GM21619 (cell line): ENCODE results near the gene FOXN3.

ENCODE experiments used
- ATAC-seq: cut with Tn5 transposase; IDR thresholded peaks from one replicate; pipeline ENCODE4 v1.9.1; 2021; ENCODE audit not compliant: unreplicated experiment

The FOXN3 gene

DNA sequence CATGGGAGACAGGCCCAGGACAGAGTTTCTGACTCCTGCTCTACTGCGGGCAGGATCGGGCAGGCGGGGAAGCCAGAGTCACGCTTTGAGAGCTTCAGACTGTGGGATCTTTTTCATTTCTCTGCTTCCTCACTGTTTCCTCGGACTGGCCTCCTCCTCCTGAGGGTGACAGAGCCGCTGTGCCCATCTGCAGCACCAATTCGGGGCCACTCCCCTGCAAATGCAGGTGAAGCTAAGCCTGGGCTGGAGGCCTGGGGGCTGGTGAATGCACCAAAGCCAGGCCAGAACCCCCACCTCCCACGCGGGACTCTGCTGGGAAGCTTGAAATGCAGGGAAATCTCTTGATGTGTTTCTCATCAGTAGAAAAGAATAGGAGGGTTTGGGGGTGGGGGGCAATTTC is 77.5 kb downstream of the FOXN3 start:
- ATAC-seq = no peak

DNA sequence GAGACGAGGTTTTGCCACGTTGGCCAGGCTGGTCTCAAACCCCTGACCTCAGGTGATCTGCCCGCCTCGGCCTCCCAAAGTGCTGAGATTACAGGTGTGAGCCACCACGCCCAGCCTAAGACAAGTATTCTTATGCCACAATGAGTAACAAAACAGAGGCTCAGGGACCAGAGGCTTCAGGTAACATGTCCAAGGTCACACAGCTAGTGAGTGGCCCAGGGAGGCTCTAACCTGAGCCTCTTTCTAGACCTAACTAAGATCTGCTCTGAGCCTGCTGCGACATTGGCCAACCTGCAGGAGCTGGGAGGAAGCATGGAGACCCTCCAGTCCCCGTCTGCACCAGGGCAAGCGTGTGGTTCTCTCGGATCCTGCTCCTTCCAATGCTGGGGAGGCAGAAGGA is 77.9 kb downstream of the FOXN3 start:
- no peak for ATAC-seq

DNA sequence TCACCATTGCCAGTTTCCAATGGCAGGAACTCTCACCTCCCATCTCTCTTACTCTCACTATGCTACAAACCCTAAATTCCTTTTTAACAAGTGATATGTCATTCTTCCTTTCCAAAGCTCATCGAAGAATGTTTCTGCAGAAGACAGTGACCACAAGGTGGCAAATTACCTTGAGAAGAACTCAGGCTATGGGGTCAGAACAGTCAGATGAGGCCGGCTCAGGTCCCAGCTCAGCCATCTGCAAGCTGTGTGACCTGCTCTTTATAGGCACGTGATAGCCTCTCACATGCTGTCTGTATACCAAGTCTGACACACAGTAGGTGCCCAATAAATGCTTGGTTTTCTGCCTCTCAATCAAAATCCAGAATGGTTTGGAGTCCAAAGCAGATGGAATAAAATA is 80.7 kb downstream of the FOXN3 start:
- no peak for ATAC-seq

DNA sequence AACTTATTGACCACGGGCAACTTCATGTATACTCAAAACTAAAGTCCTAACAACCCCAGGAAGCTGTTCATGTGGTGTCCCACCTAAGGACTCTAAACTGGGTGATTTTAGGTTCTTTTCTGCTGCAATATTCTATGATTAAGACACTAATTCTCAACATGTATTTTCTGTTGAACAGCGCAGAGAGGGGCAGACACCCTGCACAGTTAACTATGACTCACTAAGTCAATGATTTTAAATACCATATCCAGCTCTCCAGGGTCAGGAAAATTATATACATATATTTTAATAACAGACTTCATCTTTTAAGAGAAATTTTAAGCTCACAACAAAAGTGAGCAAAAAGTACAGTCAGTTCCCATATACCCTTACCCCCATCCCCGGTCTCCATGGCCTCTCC is 85.0 kb downstream of the FOXN3 start:
- no peak for ATAC-seq

DNA sequence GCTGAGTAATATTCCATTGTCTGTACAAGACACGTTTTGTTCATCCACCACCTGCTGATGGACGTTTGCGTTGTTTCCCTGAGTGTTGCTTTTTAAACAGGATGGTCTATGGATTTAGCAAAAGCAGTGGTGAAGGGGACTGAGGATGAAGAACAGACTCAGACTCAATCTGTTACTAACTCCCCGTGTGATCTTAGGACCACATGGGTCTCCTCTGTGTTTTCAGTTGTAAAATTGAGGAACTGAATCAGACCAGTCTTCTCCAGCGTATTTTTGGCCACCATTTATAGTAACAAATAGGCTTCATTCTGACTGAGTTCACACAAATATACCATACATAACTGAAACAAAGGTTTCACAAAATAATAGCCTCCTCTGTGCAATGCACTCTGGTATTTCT is 85.6 kb downstream of the FOXN3 start:
- ATAC-seq = peak; percentile 84

DNA sequence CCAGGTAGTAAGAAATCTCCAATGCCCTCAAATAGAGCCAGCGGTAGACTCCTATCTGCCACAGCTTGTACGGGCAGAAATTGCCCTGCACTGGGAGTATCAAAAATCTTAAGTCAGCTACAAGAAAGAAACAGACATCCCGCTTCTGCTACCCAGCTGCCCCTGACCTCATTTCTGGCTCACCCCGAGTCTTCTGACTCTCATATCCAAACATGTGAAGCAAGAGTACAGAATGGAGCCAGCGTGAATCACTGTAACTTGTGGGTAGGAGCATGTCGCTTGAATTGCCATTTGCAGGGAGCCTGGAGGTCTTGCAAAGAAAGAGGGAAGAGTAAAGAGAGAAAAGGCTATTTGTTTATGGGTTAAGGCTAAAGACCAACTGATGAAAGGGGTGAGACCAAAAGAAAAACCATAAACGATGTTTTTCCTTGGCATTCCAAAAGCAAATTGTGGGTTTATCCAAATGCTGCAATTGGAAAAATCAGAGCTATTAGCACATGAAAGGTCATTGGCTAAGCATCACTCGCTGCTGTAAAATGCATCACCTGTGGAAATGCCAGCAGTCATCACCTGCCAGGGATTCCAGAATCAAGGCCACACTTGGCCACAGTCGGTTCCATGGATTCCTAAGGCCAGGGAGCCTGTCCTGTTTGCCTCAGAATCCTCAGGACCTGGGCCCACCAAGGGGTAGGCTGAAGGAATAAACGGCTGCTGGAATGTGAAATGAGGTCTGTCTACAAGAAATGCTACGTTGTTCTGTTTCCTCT is 86.6 kb downstream of the FOXN3 start:
- no peak for ATAC-seq

DNA sequence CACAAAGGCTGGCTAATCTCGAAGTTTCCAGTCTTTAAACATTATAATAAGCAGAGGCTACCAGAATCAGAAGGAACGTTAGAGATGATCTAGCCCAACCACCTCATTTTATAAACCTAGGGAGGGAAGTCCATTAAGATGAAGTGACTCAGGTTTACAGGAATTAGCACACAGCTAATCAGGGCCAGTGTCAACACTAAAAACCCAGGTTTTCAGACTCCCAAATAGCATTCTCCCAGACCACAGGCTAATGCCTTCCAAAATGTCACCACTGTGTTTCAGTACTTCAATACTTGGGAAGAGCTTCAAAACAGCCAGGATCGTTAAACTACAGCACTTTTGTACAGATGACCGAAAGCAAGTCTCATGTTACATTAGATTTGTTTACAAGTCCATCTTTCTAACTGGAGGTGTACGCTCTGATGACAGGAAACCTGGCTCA is 89.2 kb downstream of the FOXN3 start:
- ATAC-seq = no peak

DNA sequence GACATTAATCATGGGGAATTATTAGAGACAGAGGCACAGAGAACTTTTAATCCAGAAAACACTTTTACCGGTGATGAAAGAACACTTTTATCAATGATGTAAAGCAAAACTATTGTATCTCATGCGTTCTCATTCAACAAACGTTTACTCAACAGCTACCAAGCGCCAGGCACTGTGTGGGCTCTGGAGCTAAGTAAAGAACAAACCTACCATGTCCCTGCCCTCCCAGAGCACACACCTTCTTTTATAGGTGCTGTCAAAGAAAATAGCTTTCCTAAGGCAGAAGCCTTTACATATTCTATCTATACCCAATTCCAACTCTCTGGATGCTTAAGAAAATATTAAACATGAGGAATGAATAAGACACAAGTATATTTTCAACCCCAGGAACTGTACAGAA is 91.1 kb downstream of the FOXN3 start:
- ATAC-seq = no peak

DNA sequence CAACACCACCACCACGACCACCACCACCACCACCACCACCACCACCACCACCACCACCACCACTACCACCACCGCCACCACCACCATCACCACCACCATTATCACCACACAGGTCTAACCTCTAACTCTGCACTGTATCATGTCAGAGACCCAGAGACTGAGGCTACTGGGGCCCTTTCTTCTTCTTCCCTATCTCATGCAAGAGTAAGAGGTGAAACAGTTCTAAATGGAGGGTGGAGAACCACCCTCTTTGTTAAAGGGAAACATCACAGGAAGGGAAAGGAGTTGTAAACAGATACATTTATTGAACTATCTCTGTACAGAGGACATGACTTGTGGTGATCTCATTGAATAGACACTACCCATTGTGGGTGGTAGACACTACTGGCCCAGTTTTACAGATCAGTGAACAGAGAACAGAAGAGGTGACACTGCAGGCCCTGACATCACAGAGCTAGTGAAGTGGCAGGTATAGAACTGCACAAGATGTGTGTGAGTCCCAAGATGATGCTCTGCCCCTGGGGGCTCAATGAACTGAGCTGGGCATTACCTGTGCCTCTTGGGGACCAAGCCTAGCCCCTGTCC is 91.6 kb downstream of the FOXN3 start:
- ATAC-seq = peak; percentile 54

DNA sequence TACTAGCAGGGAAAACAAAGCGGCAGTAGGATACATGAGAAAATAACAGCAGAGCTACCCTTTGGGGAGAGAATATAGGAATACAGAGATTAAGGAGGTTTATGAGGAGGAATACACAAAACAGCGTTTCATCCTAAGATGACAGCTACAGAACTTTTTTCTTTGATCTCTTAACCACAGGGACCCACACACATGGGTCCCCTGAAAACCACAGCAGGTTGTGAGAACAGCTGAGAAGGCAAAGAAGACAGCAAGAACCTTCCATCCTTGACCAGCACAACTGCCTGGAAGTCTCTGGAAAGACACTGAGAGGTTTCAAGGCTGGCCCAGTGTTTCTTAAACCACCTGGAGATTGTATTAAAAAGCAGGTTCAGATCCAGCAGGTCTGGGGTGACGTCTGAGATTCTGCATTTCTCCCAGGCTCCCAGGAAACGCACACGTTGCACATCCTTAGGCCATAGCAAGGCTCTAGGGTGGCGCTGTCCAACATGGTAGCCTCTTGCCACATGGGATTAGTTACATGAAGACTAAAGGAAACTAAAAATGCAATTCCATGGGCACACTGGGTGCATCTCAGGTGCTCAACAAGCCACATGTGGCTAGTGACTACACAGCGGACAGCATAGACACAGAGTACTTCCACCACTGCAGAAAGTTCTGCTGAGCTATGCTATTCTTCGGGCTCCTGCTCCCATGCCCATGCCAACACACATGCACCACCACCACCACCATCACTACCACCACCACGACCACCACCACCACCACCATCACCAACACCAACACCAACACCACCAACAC is 92.3 kb downstream of the FOXN3 start:
- peak; percentile 67 for ATAC-seq

DNA sequence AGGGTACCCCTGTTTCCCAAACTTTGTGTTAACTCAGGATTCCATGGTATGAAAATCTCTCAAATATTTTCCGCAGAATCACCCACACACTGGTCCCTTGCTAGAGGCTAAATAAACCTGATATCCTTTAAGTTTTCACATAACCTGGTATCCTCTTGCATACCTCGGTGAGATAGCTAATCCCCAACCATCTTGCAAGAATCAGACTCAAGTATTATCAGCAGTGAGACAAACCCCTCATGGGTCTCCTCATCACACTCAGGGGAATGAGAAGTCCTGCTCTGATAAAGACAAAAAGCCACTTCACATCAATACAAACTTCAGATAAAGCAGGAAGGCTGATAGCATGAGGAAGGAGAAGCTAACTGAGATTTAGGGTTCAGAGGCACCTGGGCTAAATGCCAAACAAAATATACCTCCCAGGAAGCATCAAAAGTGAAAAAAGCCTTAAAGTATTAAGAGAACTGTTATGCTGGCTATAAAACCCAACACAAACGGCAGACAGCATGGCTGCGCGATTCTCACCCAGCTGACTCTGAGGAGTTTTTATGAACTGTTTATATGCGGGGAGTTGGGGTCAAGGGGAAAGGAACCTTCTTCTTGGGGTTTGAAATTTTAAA is 96.5 kb downstream of the FOXN3 start:
- ATAC-seq = no peak

DNA sequence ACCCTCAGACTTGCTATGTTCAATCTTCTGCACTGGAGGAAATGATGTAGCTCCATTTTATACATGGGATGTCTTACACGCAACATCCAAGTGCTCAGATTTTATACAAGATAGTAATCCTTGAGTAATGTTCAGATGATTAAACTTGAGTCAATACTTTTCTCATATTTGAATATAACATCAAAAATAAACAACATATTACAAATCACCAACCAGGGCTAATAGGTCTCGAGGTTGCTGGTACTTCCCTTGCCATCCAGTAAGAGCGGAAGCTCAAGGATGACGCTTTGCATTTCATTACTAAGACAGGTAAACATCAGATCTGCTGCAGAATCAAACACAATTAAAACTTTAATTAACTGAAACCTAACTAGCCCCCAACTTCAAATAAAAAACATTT is 97.3 kb downstream of the FOXN3 start:
- no peak for ATAC-seq

DNA sequence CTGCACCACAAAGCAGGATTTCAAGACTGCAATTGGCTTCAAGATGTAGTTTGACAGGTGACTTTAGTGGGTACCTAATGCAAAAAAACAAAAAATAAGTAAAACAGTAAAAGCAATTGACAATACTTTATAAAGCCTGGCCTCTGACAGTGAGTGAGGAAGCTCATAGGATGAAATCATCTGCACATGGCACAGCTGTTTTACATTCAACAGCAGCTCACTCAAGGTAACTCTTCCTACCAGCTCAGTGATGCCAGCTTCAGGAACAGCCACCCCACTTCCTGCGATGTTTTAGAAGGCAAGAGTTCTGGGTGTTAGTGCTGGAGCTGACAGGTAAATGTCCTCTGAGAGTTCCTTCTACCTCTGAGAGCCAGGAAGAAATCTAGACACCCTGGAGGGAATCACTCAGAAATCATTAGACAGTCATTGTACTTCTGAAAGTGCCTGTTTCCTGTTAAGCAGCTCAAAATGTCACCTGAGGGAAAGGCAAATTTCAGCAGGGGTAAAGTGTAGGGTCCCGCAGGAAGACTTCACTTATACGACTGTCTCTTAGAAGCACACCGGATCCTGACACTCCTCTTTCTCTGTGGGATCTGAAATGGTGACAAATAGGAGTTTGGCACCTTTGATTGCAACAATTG is 99.9 kb downstream of the FOXN3 start:
- ATAC-seq = peak; percentile 90

DNA sequence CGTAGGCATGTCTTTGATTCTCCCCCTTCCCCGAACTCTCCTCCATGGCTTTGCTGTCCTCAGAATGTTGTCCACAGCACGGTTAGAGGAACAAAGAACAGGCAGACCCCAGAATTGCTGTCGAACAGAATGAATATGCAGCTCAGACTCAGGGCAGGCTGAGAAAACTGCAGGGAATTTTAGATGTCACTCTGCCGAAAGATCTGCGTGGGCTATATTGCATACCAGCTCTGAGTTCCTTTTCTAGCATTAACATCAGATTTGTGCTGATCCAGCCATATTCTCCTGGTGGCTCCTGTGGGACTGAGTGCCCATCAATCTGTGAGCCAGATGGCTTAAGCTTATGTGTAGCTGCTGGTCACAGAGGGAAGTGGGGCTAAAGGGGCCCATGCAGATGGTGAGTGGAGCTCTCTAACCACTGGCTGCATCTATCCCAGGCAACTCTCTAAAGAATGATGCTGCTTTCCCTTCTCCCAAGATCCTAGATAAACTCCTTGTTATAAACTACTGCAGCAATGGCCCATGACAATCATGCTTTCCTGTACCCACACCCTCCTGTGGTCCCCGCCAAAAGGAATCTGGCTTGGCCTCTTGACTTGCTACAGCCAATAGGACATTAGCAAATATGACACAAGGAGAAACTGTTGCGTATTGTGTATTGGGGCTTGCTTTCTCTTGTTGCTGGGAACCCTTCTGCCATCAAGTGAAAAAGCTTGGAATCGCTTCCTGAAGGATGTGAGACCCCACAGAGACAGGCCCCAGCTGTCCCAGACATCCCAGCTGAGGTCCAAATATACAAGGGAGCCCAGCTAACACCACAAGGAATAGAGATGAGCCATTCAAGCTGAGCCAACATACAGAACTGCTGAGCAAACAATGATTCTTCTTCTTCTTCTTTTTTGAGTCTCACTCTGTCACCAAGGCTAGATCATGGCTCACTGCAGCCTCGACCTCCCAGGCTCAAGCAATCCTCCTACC is 101.3 kb downstream of the FOXN3 start:
- ATAC-seq = no peak

DNA sequence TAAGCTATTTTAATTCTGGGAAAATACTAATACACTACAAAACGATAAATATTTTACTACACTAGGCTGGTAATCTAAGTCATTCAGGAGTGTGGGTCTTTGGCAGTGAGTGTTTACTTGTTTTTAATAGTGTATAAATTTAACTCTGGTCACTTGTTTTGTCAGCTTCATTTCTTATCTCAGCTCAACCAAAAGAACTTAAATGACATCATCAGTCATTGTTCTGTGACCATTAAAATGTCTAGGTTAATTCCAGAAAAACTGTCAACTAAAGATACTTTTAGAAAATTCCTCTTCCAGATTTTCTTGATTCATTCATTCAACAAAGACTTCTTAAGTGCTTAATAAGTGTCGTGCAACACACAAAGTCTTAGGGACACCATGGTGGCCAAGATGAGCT is 102.8 kb downstream of the FOXN3 start:
- no peak for ATAC-seq

DNA sequence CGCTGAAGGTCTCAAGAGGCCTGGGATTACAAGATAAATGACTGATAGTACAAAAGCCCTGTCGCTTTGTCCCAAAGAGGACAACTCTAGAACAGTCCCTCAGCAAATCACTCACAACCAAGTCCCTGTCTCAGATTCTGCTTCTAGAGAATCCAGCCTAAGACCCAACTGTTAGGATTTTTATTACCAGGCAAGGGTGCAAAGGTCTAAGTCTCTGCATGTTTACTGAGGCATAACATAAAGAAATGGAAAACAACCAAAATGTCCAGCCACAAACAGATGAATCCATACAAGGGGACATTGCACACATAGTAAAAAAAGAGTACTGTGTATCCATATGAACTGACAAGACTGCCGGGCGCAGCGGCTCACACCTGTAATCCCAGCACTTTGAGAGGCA is 104.1 kb downstream of the FOXN3 start:
- ATAC-seq = no peak

DNA sequence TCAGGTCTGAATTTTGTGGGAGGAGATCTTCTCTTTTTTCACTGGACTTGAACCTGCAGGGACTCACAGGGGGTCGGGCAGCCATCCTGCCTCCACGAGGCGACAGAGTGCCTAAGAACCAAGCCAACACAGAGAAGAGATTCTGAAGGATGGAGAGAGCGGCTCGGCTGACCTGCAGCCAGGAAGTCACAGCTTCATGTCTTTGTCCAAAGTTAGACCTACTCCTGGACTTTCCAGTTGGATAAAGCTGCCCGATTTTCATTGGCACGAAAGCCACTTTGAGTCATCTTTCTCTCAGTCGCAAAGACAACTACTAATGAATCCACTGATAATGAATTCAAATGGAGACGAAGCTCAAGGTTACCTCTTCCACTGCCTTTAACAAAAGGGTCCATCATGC is 106.8 kb downstream of the FOXN3 start:
- no peak for ATAC-seq

DNA sequence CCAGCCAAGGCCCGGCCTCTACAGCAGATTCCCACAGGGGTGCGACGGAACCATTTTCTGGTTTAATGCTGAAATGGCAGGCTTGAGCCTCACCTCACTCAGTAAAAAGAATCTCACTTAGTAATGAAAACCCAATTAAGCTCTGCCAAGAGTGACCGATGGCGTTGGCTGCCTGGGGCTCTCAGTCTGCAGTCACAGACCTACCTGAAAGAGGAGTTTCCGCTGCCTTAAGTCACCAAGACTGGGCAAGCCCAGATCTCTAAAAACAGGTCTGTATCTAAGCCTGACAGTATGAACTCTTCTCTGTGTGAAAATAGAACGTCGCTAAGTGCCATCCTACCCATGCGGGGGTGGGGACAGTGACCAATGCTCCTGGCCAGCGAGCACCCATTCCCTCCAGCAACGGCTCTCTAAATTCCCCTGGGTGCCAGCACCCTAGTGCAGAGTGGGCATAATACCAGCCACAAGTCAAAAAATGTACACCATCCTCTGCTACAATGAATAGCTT is 107.3 kb downstream of the FOXN3 start:
- no peak for ATAC-seq

DNA sequence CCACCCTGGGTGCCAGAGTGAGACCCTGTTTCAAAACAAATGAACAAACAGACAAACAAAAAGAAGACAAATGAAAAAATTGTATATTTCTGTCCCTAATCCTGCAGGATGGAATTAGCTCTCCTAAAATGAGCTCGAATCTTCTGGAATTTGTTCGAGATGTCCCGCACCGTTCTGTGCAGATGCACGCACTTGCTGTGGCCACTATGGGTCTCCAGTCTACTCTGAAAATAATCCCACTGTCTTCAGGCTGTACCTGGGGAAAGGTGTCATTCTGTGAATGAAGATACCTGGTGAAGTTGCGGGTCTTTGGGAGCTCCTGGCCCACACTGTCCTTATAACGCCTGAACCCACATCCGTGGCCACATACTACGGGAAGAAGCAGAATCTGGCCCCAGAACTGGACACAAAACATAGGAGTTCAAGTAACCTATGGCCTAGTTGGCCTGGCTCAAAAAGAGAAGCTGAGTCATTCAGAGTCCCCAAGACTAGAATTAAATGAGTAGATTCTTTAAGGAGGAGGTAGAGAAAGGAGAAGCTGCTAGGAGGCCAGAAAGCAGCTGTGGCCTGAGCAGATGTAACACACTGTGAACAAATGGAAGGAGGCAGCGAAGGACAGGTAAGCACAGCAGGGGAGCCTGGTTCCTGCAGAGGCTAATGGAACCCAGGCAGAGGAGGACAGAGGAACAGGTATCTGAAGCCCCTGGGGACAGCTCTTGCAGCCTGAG is 108.6 kb downstream of the FOXN3 start:
- no peak for ATAC-seq
